Prostate gland (tissue), 2 donors: Measurements from ENCODE around the gene BSND. TPM values are rescaled to one million over a fixed set of nuclear protein-coding genes. Genes with fewer than 3 reads are reported as not detected.
A peak's percentile ranks its signal among the peaks of the same experiment; 100 is the strongest.

Experiments used
- DNase-seq: peaks from one replicate; pipeline ENCODE4 v3.0.0-alpha.2; 2019; ENCODE audit warnings: low spot score
- H3K27ac ChIP-seq, 2 donors: fragments of 200-600 bp; sonication (generic); 2 replicates each; pipeline ENCODE4 v1.5.1; 2017 to 2019
- H3K27me3 ChIP-seq: fragments of 200-600 bp; sonication (generic); replicated peaks from 2 replicates; pipeline ENCODE4 v1.5.1; 2019; ENCODE audit not compliant: insufficient read depth
- H3K36me3 ChIP-seq, 2 donors: fragments of 200-600 bp; sonication (generic); 1 replicate in 1 of 2; 2 replicates in 1 of 2; pipeline versions ENCODE4 v1.5.1 to v1.8.1; 2017 to 2019
- H3K4me1 ChIP-seq: fragments of 200-600 bp; sonication (generic); replicated peaks from 2 replicates; pipeline ENCODE4 v1.5.1; 2019
- H3K4me3 ChIP-seq, 2 donors: fragments of 200-600 bp; sonication (generic); 2 replicates each; pipeline ENCODE4 v1.5.1; 2017 to 2019
- H3K9me3 ChIP-seq: fragments of 200-600 bp; sonication (generic); 2 replicates; pipeline ENCODE4 v1.5.1; 2017
- POLR2A ChIP-seq: fragments of 450-650 bp; IDR thresholded peaks from one replicate; pipeline ENCODE4 v1.6.1; 2016; ENCODE audit warnings: antibody characterized with exemption, mild to moderate bottlenecking
- POLR2AphosphoS5 ChIP-seq: sonication (generic); formaldehyde crosslinking; IDR thresholded peaks from one replicate; pipeline ENCODE4 v1.6.1; 2017; ENCODE audit warnings: antibody characterized with exemption
- WGBS: methylation state at CpG from one replicate; pipeline ENCODE4 v1.1.5; 2018; 5-methylcytosine and 5-hydroxymethylcytosine counted together
- intact Hi-C: fragments of 100-400 bp; cut with DNase I; formaldehyde crosslinking; loops from one replicate; pipeline ENCODE4 v1.14.2; 2022
- total RNA-seq, 2 donors: library from RNA; depleted of rRNA; stranded (reverse); fragments of >200 nt; gene quantifications; one replicate each; pipeline ENCODE4 v1.1.0, GENCODE V29; 2016
- TF ChIP-seq, protein P1 (sequence below), 4 experiments: fragments of 200-600 bp in 2 of 4; fragments of 450-650 bp in 2 of 4; sonication (generic) in 2 of 4; IDR thresholded peaks; 1 replicate in 3 of 4; 2 replicates in 1 of 4; pipeline ENCODE4 v1.5.1; 2016 to 2019; ENCODE audit warnings: antibody characterized with exemption in 4 of 4, mild to moderate bottlenecking in 2 of 4, moderate library complexity in 2 of 4

Gene BSND
- total RNA-seq, 2 donors from 2014 or later = 0.11 TPM; not detected in 1

DNA sequence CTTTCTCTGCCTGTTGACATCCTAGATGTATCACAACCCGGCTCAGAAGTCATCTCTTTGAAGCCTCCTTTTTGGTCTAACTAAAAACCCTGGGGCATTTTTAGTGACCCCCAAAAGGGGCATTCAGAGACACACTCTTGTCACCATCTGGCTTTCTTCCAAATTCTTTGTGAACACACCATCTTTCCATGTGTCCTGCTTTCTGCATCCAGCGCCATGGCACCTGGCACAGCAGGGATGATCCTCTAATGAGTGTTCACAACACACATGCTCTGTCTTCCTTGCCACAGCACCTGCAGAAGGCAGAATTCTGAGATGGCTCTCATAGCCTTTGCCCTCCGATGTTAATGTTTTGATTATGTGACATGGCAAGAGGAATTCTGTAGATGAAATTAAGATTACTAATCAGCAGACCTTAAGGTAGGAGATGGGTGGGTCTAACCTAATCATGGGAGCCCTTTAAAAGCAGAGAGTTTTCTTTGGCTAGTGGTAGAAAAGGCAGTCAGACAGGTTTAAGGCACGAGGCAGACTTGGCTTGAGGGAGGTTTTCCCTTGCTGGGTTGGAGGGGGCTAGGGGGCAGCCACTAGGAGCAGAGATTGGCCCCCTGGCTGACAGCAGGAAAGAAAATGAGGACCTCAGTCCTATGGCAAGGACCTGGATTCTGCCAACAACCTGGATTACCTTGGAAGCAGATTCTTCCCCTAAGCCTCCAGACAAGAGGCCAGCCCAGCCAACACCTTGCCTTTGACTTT lies 23.2 kb upstream of the BSND start:
- no peak for TF ChIP-seq POLR2A
- peak; percentile 24 for TF ChIP-seq POLR2AphosphoS5
- TF ChIP-seq, protein P1, sequence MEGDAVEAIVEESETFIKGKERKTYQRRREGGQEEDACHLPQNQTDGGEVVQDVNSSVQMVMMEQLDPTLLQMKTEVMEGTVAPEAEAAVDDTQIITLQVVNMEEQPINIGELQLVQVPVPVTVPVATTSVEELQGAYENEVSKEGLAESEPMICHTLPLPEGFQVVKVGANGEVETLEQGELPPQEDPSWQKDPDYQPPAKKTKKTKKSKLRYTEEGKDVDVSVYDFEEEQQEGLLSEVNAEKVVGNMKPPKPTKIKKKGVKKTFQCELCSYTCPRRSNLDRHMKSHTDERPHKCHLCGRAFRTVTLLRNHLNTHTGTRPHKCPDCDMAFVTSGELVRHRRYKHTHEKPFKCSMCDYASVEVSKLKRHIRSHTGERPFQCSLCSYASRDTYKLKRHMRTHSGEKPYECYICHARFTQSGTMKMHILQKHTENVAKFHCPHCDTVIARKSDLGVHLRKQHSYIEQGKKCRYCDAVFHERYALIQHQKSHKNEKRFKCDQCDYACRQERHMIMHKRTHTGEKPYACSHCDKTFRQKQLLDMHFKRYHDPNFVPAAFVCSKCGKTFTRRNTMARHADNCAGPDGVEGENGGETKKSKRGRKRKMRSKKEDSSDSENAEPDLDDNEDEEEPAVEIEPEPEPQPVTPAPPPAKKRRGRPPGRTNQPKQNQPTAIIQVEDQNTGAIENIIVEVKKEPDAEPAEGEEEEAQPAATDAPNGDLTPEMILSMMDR (IDR thresholded peaks at IDR 0.05) = no peak
- no peak for DNase-seq

DNA sequence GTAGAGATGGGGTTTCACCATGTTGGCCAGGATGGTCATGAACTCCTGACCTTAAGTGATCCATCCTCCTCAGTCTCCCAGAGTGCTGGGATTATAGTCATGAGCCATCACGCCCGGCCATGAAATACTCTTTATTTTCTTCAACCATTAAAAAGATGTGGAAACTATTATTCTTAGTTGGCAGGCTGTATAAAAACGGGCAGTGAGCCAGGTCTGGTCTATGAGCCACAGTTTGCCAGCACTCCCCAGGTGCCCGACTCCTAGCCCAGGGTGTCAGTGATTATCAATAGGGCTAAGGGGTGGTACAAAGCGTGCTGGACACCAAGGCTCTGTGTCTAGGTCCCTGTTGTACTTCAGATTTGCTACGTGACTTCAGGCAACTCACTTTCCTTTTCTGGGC lies 22.0 kb upstream of the BSND start:
- intact Hi-C loops = no loop called here
- 39% methylated on average over 6 of the region's 6 CpGs for WGBS
- TF ChIP-seq, protein P1 (IDR thresholded peaks at IDR 0.05) = no peak
- TF ChIP-seq POLR2A = no peak
- no peak for TF ChIP-seq POLR2AphosphoS5
- no peaks in the 10 kb centered on the region for H3K4me1 ChIP-seq
- H3K36me3 ChIP-seq = no peaks in the 10 kb centered on the region
- DNase-seq = peak; percentile 31
- peak overlapping the region in 1 of 2 donors; percentile 4 for H3K27ac ChIP-seq
- no peaks in the 10 kb centered on the region for H3K9me3 ChIP-seq
- no peak overlapping the region for H3K4me3 ChIP-seq
- H3K27me3 ChIP-seq = no peaks in the 10 kb centered on the region

More for the DNA sequence above, 23.2 kb upstream of the BSND start:
- no peaks in the 10 kb centered on the region for H3K4me1 ChIP-seq
- H3K9me3 ChIP-seq = no peaks in the 10 kb centered on the region
- H3K27me3 ChIP-seq = no peaks in the 10 kb centered on the region
- no peak overlapping the region for H3K4me3 ChIP-seq
- 71% methylated on average over 4 of the region's 4 CpGs for WGBS
- no peaks in the 10 kb centered on the region for H3K36me3 ChIP-seq
- no peak overlapping the region for H3K27ac ChIP-seq
- intact Hi-C loops = no loop called here

DNA sequence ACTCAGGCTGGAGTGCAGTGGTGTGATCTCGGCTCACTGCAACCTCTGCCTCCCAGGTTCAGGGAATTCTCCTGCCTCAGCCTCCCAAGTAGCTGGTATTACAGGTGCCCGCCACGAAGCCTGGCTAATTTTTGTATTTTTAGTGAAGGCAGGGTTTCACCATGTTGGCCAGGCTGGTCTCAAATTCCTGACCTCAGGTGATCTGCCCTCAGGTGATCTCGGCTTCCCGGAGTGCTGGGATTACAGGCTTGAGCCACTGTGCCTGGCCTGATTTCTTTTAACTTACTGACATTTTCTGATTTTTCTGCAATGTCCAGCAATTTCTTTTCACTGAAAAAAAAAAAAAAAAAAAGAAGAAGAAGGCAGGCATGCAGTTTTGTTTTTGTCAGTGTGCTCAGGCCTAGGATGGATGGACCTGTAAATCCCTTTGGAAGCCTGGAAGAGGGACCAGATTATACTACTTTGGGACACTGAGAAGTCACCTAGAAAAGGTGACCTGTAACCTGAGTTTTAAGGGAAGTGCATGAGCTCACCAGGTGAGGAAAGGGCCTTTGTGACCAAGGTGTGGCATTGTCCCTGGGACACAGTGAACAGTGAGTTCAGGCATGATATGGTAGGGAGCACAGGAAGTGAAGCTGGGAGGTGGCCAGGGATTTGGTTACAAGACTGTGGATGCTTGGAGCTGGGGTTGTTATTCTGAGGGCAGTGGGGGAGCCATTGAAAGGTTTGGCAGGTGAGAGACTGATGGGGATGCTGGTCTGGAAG lies 21.0 kb upstream of the BSND start:
- DNase-seq = no peak
- Histone ChIP-seq H3K27me3 (no peaks in the 10 kb centered on the region), H3K27ac (no peak overlapping the region), H3K36me3 (no peaks in the 10 kb centered on the region), H3K9me3 (no peaks in the 10 kb centered on the region), H3K4me1 (no peaks in the 10 kb centered on the region), H3K4me3 (no peak overlapping the region)
- intact Hi-C loops = no loop called here
- TF ChIP-seq POLR2AphosphoS5 (no peak), POLR2A (no peak)
- TF ChIP-seq, protein P1 (IDR thresholded peaks at IDR 0.05) = no peak
- 93% methylated on average over 5 of the region's 5 CpGs for WGBS

DNA sequence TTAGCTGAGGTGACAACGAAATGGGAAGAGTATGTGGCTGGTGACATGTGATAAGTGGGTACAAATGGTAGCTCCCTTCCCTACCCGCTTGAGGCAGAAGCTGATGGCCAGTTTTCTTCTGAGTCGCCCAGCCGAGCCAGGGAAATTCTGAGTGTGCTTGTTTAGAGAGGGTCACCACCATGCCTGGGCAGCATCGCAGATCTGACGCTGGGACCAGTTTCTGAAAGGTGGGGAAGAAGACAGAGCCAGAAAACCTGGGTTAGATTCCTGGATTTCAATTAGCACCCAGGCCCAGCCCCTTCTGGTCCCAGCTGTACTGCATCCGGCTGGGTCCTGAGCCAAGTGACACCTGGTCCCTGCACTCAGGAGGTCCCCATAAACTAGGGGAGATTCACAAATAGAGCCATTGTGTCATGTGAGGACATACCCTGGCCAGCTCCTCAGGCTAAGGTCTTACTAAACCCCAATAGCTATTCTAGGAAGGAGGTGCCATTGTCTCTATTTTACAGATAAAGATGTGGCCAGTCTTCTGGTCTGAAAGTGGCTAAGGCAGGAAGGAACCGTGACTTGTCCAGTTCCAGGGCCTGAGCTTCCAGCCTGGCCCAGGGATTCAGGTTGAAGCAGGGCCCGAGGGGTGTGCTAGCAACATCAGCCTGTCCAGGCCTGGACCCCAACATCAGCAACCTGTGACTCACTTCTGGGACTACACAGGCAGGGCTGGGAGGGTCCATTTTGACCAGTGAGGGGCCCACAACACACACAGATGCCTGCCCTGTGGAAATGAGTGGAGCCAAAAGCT lies 20.0 kb upstream of the BSND start:
- no peak overlapping the region for H3K27ac ChIP-seq
- intact Hi-C loops = no loop called here
- no peaks in the 10 kb centered on the region for H3K36me3 ChIP-seq
- no peak for DNase-seq
- 96% methylated on average over 9 of the region's 9 CpGs for WGBS
- TF ChIP-seq, protein P1 (IDR thresholded peaks at IDR 0.05) = no peak
- no peak for TF ChIP-seq POLR2A
- TF ChIP-seq POLR2AphosphoS5 = no peak
- H3K27me3 ChIP-seq = no peaks in the 10 kb centered on the region
- no peak overlapping the region for H3K4me3 ChIP-seq
- no peaks in the 10 kb centered on the region for H3K9me3 ChIP-seq
- no peaks in the 10 kb centered on the region for H3K4me1 ChIP-seq
